Neuronal stem cell (in vitro differentiated cells): ENCODE results near the gene NKPD1.
A peak's percentile ranks its signal among the peaks of the same experiment; 100 is the strongest.

Source experiments
- DNase-seq: peaks from one replicate; pipeline ENCODE4 v3.0.0-alpha.2; 2013; ENCODE audit warnings: low spot score
- H2AFZ ChIP-seq: one replicate; pipeline ENCODE4 v1.6.1; 2013; ENCODE audit warnings: mild to moderate bottlenecking, low read length, inconsistent platforms
- H2AK5ac ChIP-seq: 2 replicates; pipeline ENCODE4 v1.6.1; 2013; ENCODE audit warnings: low read depth, mild to moderate bottlenecking, inconsistent platforms, low read length, moderate library complexity, mixed read lengths
- H2BK120ac ChIP-seq: 2 replicates; pipeline ENCODE4 v1.6.1; 2013; ENCODE audit warnings: low read depth, mild to moderate bottlenecking, inconsistent platforms, low read length, moderate library complexity, mixed read lengths
- H2BK12ac ChIP-seq: one replicate; pipeline ENCODE4 v1.6.1; 2013; ENCODE audit warnings: low read length, inconsistent platforms
- H2BK15ac ChIP-seq: 2 replicates; pipeline ENCODE4 v1.6.1; 2013; ENCODE audit warnings: mild to moderate bottlenecking, low read length, inconsistent platforms, mixed read lengths
- H2BK5ac ChIP-seq: one replicate; pipeline ENCODE4 v1.6.1; 2013; ENCODE audit warnings: inconsistent platforms, mild to moderate bottlenecking, low read length, moderate library complexity
- H3K14ac ChIP-seq: one replicate; pipeline ENCODE4 v1.6.1; 2013; ENCODE audit warnings: low read length, inconsistent platforms
- H3K18ac ChIP-seq: 2 replicates; pipeline ENCODE4 v1.6.1; 2013; ENCODE audit warnings: low read length, inconsistent platforms
- H3K23ac ChIP-seq: 2 replicates; pipeline ENCODE4 v1.6.1; 2013; ENCODE audit warnings: low read depth, mild to moderate bottlenecking, mixed read lengths, low read length, inconsistent platforms; ENCODE audit not compliant: poor library complexity
- H3K27ac ChIP-seq: replicated peaks from 3 replicates; pipeline ENCODE4 v1.5.1; 2013; ENCODE audit warnings: low read length, inconsistent platforms
- H3K27me3 ChIP-seq, 3 experiments: 2 replicates each; pipeline ENCODE4 v1.6.1; 2013; ENCODE audit warnings: low read length in 3 of 3, mild to moderate bottlenecking in 2 of 3, inconsistent platforms in 1 of 3, low read depth in 1 of 3, mixed read lengths in 1 of 3, moderate library complexity in 1 of 3; ENCODE audit not compliant: control insufficient read depth in 3 of 3, insufficient read depth in 3 of 3
- H3K36me3 ChIP-seq, 2 donors: replicated peaks in 1 of 2; 2 replicates each; pipeline ENCODE4 v1.6.1; 2013; ENCODE audit warnings: low read length in 2 of 2; ENCODE audit not compliant: control insufficient read depth in 2 of 2, insufficient read depth in 2 of 2
- H3K4ac ChIP-seq: 2 replicates; pipeline ENCODE4 v1.6.1; 2013; ENCODE audit warnings: inconsistent platforms, mild to moderate bottlenecking, low read length, moderate library complexity
- H3K4me1 ChIP-seq, 2 donors: 1 replicate in 1 of 2; 2 replicates in 1 of 2; pipeline ENCODE4 v1.6.1; 2013; ENCODE audit warnings: low read length in 2 of 2, low read depth in 1 of 2; ENCODE audit not compliant: control insufficient read depth in 2 of 2, insufficient read depth in 1 of 2
- H3K4me2 ChIP-seq: one replicate; pipeline ENCODE4 v1.6.1; 2013; ENCODE audit warnings: mild to moderate bottlenecking, low read length, inconsistent platforms; ENCODE audit not compliant: insufficient read depth, poor library complexity, severe bottlenecking
- H3K4me3 ChIP-seq, 2 donors: 2 replicates each; pipeline ENCODE4 v1.5.1; 2013; ENCODE audit warnings: low read length in 2 of 2, mild to moderate bottlenecking in 2 of 2, inconsistent platforms in 1 of 2, moderate library complexity in 1 of 2
- H3K79me1 ChIP-seq: one replicate; pipeline ENCODE4 v1.6.1; 2013; ENCODE audit warnings: low read depth, mild to moderate bottlenecking, inconsistent platforms, low read length, moderate library complexity
- H3K9ac ChIP-seq: one replicate; pipeline ENCODE4 v1.6.1; 2013; ENCODE audit warnings: mild to moderate bottlenecking, low read depth, low read length, inconsistent platforms; ENCODE audit not compliant: poor library complexity
- H3K9me3 ChIP-seq, 2 donors: replicated peaks in 1 of 2; 2 replicates each; pipeline versions ENCODE3 to v1.6.1; 2013; ENCODE audit warnings: low read length in 2 of 2, mild to moderate bottlenecking in 2 of 2, inconsistent platforms in 1 of 2, low read depth in 1 of 2, mixed read lengths in 1 of 2, moderate library complexity in 1 of 2; ENCODE audit not compliant: control insufficient read depth in 2 of 2, insufficient read depth in 1 of 2
- H4K8ac ChIP-seq: one replicate; pipeline ENCODE4 v1.6.1; 2013; ENCODE audit warnings: low read depth, mild to moderate bottlenecking, inconsistent platforms, low read length, moderate library complexity
- H4K91ac ChIP-seq: one replicate; pipeline ENCODE4 v1.6.1; 2013; ENCODE audit warnings: low read length, low read depth, mild to moderate bottlenecking, inconsistent platforms; ENCODE audit not compliant: poor library complexity
- WGBS, 2 donors: extraction: QIAGEN DNeasy Blood & Tissue Kit; methylation state at CpG; one replicate each; pipeline ENCODE4 v1.1.7; 2013; ENCODE audit warnings: missing lambda C conversion rate in 2 of 2, mixed read lengths in 1 of 2; ENCODE audit not compliant: insufficient read length in 2 of 2, insufficient replicate concordance in 1 of 2; ENCODE audit errors: extremely low coverage in 2 of 2; 5-methylcytosine and 5-hydroxymethylcytosine counted together

NKPD1 gene

DNA sequence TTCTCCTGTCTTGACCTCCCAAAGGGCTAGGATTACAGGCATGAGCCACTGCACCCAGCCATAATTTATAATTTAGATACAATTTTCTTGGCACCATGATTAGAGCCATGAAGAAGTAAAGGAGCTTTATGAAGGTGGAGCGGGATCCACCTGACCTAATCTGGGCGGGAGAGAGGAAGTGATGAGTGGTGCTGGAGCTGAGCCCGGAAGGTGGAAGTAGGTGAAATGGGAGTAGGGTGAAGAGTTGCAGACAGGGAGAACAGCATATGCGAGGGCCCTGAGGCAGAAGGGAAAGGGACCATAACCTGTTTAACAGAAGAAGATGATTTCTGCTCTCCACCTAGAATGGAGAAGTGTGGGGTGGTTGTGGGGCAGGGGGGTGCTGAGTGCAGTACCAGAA lies 22.0 kb upstream of the NKPD1 start:
- Histone ChIP-seq H3K79me1 (no peaks in the 10 kb centered on the region), H3K4me3 (no peak overlapping the region), H2AK5ac (no peak overlapping the region), H3K18ac (no peak overlapping the region), H3K4me2 (no peak overlapping the region), H3K4ac (no peak overlapping the region), H2AFZ (no peak overlapping the region), H3K9ac (no peak overlapping the region), H2BK120ac (no peak overlapping the region), H4K91ac (no peak overlapping the region), H4K8ac (no peak overlapping the region), H3K27me3 (no peaks in the 10 kb centered on the region), H2BK12ac (no peak overlapping the region), H3K23ac (no peak overlapping the region), H2BK15ac (no peak overlapping the region), H2BK5ac (no peak overlapping the region), H3K27ac (no peak overlapping the region), H3K9me3 (no peaks in the 10 kb centered on the region), H3K4me1 (peaks cover 3% of the 10 kb centered on the region in 2 donors), H3K14ac (no peak overlapping the region), H3K36me3 (peaks cover 0 to 5% of the 10 kb centered on the region in 2 donors)
- DNase-seq, result no peak
- no CpG with 5 or more reads among the region's 4 CpGs for WGBS, 2 donors

- no peak overlapping the region for H3K23ac ChIP-seq
- H3K4me3 ChIP-seq, result peak overlapping the region in 1 of 2 donors; percentile 19
- no peak overlapping the region for H2BK5ac ChIP-seq
- H3K14ac ChIP-seq, result no peak overlapping the region
- no peak overlapping the region for H3K9ac ChIP-seq
- H2BK15ac ChIP-seq, result no peak overlapping the region
- WGBS, 2 donors, result no CpG with 5 or more reads among the region's 7 CpGs
- no peak overlapping the region for H4K8ac ChIP-seq
- H2AFZ ChIP-seq, result no peak overlapping the region
- H3K9me3 ChIP-seq, result no peaks in the 10 kb centered on the region
- no peak overlapping the region for H2AK5ac ChIP-seq
- no peaks in the 10 kb centered on the region for H3K27me3 ChIP-seq
- H2BK120ac ChIP-seq, result no peak overlapping the region
- H3K36me3 ChIP-seq, result peaks cover 0 to 5% of the 10 kb centered on the region in 2 donors
- no peak overlapping the region for H4K91ac ChIP-seq
- H3K4ac ChIP-seq, result no peak overlapping the region
- H3K4me1 ChIP-seq, result peaks cover 2 to 6% of the 10 kb centered on the region in 2 donors
- no peak overlapping the region for H2BK12ac ChIP-seq
- H3K4me2 ChIP-seq, result no peak overlapping the region
- DNase-seq, result no peak
- no peak overlapping the region for H3K27ac ChIP-seq
- peaks cover 1% of the 10 kb centered on the region for H3K79me1 ChIP-seq
- no peak overlapping the region for H3K18ac ChIP-seq
These were observed 20.2 kb upstream of the NKPD1 start for GRCh38 chr19:45180936-45181335.

- Histone ChIP-seq H2BK5ac (no peak overlapping the region), H3K27ac (no peak overlapping the region), H3K36me3 (peaks cover 0 to 5% of the 10 kb centered on the region in 2 donors), H3K4me3 (peak overlapping the region; percentile 91 to 97), H3K9ac (peak overlapping the region; percentile 90), H3K9me3 (no peaks in the 10 kb centered on the region), H3K4me2 (peak overlapping the region; percentile 82), H2BK15ac (no peak overlapping the region), H3K14ac (no peak overlapping the region), H3K4me1 (peaks cover 2 to 6% of the 10 kb centered on the region in 2 donors), H2AFZ (peak overlapping the region; percentile 94), H3K79me1 (peaks cover 1% of the 10 kb centered on the region), H4K8ac (no peak overlapping the region), H2BK120ac (no peak overlapping the region), H3K4ac (no peak overlapping the region), H3K23ac (peak overlapping the region; percentile 65), H3K27me3 (no peaks in the 10 kb centered on the region), H2AK5ac (no peak overlapping the region), H3K18ac (no peak overlapping the region), H4K91ac (no peak overlapping the region), H2BK12ac (no peak overlapping the region)
- no CpG with 5 or more reads among the region's 9 CpGs for WGBS, 2 donors
- no peak for DNase-seq
These were observed 19.1 kb upstream of the NKPD1 start for GRCh38 chr19:45179892-45180370.

DNA sequence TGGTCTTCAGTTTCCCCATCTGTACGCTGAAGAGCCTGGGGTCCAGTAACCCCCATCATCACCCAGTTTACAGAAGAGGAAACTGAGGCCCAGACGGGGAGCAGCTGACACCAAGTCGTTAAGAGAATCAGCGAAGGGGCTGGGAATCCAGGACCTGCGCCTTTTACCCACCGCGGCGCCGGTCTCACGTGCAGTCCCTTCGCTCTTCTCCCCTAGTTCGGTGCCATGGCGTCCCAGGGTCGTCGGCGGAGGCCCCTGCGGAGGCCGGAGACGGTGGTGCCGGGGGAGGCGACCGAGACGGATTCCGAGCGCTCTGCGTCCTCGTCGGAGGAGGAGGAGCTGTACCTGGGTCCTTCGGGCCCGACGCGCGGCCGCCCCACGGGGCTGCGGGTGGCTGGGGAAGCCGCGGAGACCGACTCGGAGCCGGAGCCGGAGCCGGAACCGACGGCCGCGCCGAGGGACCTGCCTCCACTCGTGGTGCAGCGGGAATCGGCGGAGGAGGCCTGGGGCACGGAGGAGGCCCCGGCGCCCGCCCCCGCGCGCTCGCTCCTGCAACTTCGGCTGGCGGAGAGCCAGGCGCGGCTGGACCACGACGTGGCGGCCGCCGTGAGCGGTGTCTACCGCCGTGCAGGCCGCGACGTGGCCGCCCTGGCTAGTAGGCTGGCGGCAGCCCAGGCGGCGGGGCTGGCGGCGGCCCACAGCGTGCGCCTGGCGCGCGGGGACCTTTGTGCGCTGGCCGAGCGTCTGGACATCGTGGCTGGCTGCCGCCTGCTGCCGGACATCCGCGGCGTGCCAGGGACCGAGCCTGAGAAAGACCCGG lies 18.5 kb upstream of the NKPD1 start:
- Histone ChIP-seq H4K91ac (no peak overlapping the region), H3K9me3 (no peaks in the 10 kb centered on the region), H2AFZ (peak overlapping the region; percentile 94), H2AK5ac (peak overlapping the region; percentile 63), H3K36me3 (peaks cover 0 to 5% of the 10 kb centered on the region in 2 donors), H3K23ac (peak overlapping the region; percentile 65), H3K4me1 (peaks cover 2 to 6% of the 10 kb centered on the region in 2 donors), H3K4ac (no peak overlapping the region), H2BK12ac (peak overlapping the region; percentile 22), H3K27ac (no peak overlapping the region), H3K18ac (peak overlapping the region; percentile 38), H3K27me3 (no peaks in the 10 kb centered on the region), H3K4me3 (peak overlapping the region; percentile 91 to 97), H2BK5ac (no peak overlapping the region), H4K8ac (no peak overlapping the region), H3K14ac (no peak overlapping the region), H2BK120ac (peak overlapping the region; percentile 55), H3K79me1 (peaks cover 1% of the 10 kb centered on the region), H2BK15ac (no peak overlapping the region), H3K4me2 (peak overlapping the region; percentile 82), H3K9ac (peak overlapping the region; percentile 90)
- no peak for DNase-seq
- WGBS, 2 donors, result no CpG with 5 or more reads among the region's 97 CpGs
